KOPT-K1 (cell line): Measurements from ENCODE around the gene DAP.

ENCODE experiments used
- H3K27ac ChIP-seq: fragments of 200-600 bp; sonication (generic); 2 replicates; pipeline ENCODE4 v1.5.1; 2016; ENCODE audit warnings: antibody characterized with exemption, mild to moderate bottlenecking, low read depth, low read length; ENCODE audit not compliant: poor library complexity, severe bottlenecking
- H3K36me3 ChIP-seq: fragments of 200-600 bp; sonication (generic); 2 replicates; pipeline ENCODE4 v1.5.1; 2017; ENCODE audit warnings: antibody characterized with exemption, mild to moderate bottlenecking, low read length, moderate library complexity; ENCODE audit not compliant: insufficient read depth
- H3K9me3 ChIP-seq: fragments of 200-600 bp; sonication (generic); 2 replicates; pipeline ENCODE4 v1.5.1; 2017; ENCODE audit warnings: antibody characterized with exemption, low read length, mild to moderate bottlenecking; ENCODE audit not compliant: insufficient read depth, poor library complexity, severe bottlenecking

DAP gene

GRCh38 chr5:10712574-10713366 lies 48.3 kb downstream of the DAP start:
- H3K9me3 ChIP-seq = no peaks in the 10 kb centered on the region
- H3K27ac ChIP-seq = no peak overlapping the region
- H3K36me3 ChIP-seq = peaks cover 21% of the 10 kb centered on the region

GRCh38 chr5:10711562-10711961 lies 49.5 kb downstream of the DAP start:
- Histone ChIP-seq H3K9me3 (no peaks in the 10 kb centered on the region), H3K27ac (no peak overlapping the region), H3K36me3 (peaks cover 18% of the 10 kb centered on the region; the same call in 1 of the 2 replicates)

- Histone ChIP-seq H3K36me3 (peaks cover 13% of the 10 kb centered on the region; the same call in 1 of the 2 replicates), H3K27ac (no peak overlapping the region), H3K9me3 (no peaks in the 10 kb centered on the region)
Measured at GRCh38 chr5:10710513-10711128, 50.4 kb downstream of the DAP start.

GRCh38 chr5:10709933-10710332 lies 51.1 kb downstream of the DAP start:
- Histone ChIP-seq H3K36me3 (peaks cover 10% of the 10 kb centered on the region; the same call in 1 of the 2 replicates), H3K27ac (no peak overlapping the region), H3K9me3 (no peaks in the 10 kb centered on the region)

- Histone ChIP-seq H3K36me3 (peaks cover 10% of the 10 kb centered on the region; the same call in 1 of the 2 replicates), H3K27ac (no peak overlapping the region)
Measured at GRCh38 chr5:10709409-10709808, 51.6 kb downstream of the DAP start.

GRCh38 chr5:10708189-10708944 lies 52.7 kb downstream of the DAP start:
- Histone ChIP-seq H3K9me3 (no peaks in the 10 kb centered on the region), H3K27ac (no peak overlapping the region), H3K36me3 (peaks cover 5% of the 10 kb centered on the region; the same call in 1 of the 2 replicates)

More at GRCh38 chr5:10709409-10709808, 51.6 kb downstream of the DAP start:
- H3K9me3 ChIP-seq = no peaks in the 10 kb centered on the region

GRCh38 chr5:10707198-10708142 lies 53.6 kb downstream of the DAP start:
- no peak overlapping the region for H3K27ac ChIP-seq
- no peaks in the 10 kb centered on the region for H3K9me3 ChIP-seq
- no peaks in the 10 kb centered on the region; the same call in 1 of the 2 replicates for H3K36me3 ChIP-seq

GRCh38 chr5:10706326-10706725 lies 54.7 kb downstream of the DAP start:
- Histone ChIP-seq H3K9me3 (no peaks in the 10 kb centered on the region), H3K36me3 (no peaks in the 10 kb centered on the region; the same call in 1 of the 2 replicates), H3K27ac (no peak overlapping the region)

- no peaks in the 10 kb centered on the region; the same call in 1 of the 2 replicates for H3K36me3 ChIP-seq
- no peaks in the 10 kb centered on the region for H3K9me3 ChIP-seq
- no peak overlapping the region for H3K27ac ChIP-seq
Measured at GRCh38 chr5:10705747-10706146, 55.3 kb downstream of the DAP start.

GRCh38 chr5:10704949-10705621 lies 55.9 kb downstream of the DAP start:
- Histone ChIP-seq H3K36me3 (no peaks in the 10 kb centered on the region; the same call in 1 of the 2 replicates), H3K9me3 (no peaks in the 10 kb centered on the region), H3K27ac (no peak overlapping the region)

GRCh38 chr5:10703676-10704075 lies 57.4 kb downstream of the DAP start:
- Histone ChIP-seq H3K36me3 (no peaks in the 10 kb centered on the region; the same call in 1 of the 2 replicates), H3K9me3 (no peaks in the 10 kb centered on the region), H3K27ac (no peak overlapping the region)

- Histone ChIP-seq H3K9me3 (no peaks in the 10 kb centered on the region), H3K36me3 (no peaks in the 10 kb centered on the region; the same call in 1 of the 2 replicates), H3K27ac (no peak overlapping the region)
Measured at GRCh38 chr5:10702911-10703491, 58.0 kb downstream of the DAP start.

GRCh38 chr5:10702040-10702629 lies 58.9 kb downstream of the DAP start:
- H3K27ac ChIP-seq = no peak overlapping the region
- H3K9me3 ChIP-seq = no peaks in the 10 kb centered on the region
- no peaks in the 10 kb centered on the region; the same call in 1 of the 2 replicates for H3K36me3 ChIP-seq
